ENCODE results near the gene NADK. TPM values are rescaled to one million over a fixed set of nuclear protein-coding genes. Genes with fewer than 3 reads are reported as not detected.

Gene NADK
- total RNA-seq, 1 experiment from 2014 or later = 124 TPM

DNA sequence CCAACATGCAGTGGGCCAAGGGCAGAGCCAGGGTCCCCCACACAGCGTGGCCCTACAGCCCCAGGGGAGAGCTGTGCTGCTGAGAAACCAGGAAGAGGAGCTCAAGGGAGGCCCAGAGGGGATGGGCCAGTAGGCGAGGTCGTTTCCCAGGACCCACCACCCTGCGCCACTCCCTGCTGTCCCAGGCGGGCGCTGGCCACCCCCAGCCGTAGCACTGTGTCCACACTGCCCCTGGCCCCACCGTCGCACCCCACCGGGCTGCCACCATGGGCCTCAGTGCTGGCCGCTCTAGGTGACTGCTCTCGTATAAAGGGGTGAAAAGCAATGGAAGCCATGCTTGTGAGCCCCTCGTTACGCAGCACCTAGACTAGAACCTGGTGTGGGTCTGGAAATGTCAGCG is 22.4 kb downstream of the NADK start (continued):
- TF ChIP-seq, protein P1, sequence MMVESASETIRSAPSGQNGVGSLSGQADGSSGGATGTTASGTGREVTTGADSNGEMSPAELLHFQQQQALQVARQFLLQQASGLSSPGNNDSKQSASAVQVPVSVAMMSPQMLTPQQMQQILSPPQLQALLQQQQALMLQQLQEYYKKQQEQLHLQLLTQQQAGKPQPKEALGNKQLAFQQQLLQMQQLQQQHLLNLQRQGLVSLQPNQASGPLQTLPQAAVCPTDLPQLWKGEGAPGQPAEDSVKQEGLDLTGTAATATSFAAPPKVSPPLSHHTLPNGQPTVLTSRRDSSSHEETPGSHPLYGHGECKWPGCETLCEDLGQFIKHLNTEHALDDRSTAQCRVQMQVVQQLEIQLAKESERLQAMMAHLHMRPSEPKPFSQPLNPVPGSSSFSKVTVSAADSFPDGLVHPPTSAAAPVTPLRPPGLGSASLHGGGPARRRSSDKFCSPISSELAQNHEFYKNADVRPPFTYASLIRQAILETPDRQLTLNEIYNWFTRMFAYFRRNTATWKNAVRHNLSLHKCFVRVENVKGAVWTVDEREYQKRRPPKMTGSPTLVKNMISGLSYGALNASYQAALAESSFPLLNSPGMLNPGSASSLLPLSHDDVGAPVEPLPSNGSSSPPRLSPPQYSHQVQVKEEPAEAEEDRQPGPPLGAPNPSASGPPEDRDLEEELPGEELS (CRISPR knock-in tag; IDR thresholded peaks at IDR 0.05) = no peak
- TF ChIP-seq NR1H2 (CRISPR knock-in tag; IDR thresholded peaks at IDR 0.05) = no peak
- TF ChIP-seq, protein P2, sequence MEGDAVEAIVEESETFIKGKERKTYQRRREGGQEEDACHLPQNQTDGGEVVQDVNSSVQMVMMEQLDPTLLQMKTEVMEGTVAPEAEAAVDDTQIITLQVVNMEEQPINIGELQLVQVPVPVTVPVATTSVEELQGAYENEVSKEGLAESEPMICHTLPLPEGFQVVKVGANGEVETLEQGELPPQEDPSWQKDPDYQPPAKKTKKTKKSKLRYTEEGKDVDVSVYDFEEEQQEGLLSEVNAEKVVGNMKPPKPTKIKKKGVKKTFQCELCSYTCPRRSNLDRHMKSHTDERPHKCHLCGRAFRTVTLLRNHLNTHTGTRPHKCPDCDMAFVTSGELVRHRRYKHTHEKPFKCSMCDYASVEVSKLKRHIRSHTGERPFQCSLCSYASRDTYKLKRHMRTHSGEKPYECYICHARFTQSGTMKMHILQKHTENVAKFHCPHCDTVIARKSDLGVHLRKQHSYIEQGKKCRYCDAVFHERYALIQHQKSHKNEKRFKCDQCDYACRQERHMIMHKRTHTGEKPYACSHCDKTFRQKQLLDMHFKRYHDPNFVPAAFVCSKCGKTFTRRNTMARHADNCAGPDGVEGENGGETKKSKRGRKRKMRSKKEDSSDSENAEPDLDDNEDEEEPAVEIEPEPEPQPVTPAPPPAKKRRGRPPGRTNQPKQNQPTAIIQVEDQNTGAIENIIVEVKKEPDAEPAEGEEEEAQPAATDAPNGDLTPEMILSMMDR (IDR thresholded peaks at IDR 0.05) = no peak

GRCh38 chr1:1755426-1755825 is 22.8 kb downstream of the NADK start:
- Mint-ChIP-seq H3K27me3 (ENCODE audit: low read depth) (no peaks in the 10 kb centered on the region), H3K4me3 (no peak overlapping the region), H3K4me1 (no peaks in the 10 kb centered on the region), H3K36me3 (peaks cover 36% of the 10 kb centered on the region), H3K27ac (no peak overlapping the region), H3K9me3 (no peaks in the 10 kb centered on the region)
- TF ChIP-seq HMGXB4 (CRISPR knock-in tag; IDR thresholded peaks at IDR 0.05) = no peak
- no peak for TF ChIP-seq RELA (CRISPR knock-in tag; IDR thresholded peaks at IDR 0.05; ENCODE audit: borderline replicate concordance)
- TF ChIP-seq ARID4B (CRISPR knock-in tag; IDR thresholded peaks at IDR 0.05; ENCODE audit: borderline replicate concordance) = no peak
- no peak for TF ChIP-seq IRF2 (CRISPR knock-in tag; IDR thresholded peaks at IDR 0.05; ENCODE audit: borderline replicate concordance, low read depth)
- TF ChIP-seq TEAD4 (CRISPR knock-in tag; IDR thresholded peaks at IDR 0.05) = no peak
- no peak for TF ChIP-seq MAX (CRISPR knock-in tag; IDR thresholded peaks at IDR 0.05)
- DNase-seq (ENCODE audit: low spot score) (no peak), ATAC-seq (no peak)
- POLR2A ChIA-PET = no interaction called here
- CTCF ChIA-PET = interaction anchor here (1.5 kb wide), 1 partner anchor 151 kb away, joined by 6 read pairs; no protein-coding TSS in a partner anchor

DNA sequence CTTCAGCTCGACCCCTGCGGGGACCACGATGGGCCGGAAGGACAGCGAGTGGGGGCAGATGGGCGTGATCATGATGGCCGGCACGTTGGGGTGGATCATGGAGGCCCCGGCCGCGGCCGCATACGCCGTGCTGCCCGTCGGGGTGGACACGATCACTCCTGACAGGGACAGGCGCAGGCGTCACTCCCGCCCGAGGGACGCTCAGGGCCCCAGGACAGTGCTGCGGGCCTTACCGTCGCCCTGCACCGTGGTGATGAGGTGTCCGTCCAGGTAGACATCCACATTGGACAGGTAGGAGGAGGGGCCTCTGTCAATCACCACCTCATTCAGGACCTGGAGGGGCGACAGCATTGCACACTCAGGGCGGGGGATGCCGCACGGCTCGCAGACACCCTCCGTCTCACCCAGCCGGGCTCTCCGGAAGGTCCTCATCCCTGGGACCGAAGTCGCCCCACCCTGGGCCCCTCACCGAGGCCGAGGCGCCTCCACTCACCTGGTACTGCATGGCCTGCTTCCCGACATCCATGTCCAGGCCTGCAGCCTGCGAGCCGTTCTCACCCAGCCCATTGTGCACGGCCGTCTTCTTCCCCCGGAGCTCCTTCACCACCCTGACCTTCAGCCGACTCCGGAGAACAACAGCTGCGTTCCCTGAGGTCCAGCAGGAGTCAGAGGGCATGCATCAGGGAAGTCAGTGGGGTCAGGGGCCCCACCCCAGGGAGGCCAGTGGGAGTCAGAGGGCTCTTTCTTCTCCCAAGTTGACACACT is 24.0 kb downstream of the NADK start:
- no peak for ATAC-seq
- CTCF ChIA-PET = interaction anchor here (1.5 kb wide), 1 partner anchor 152 kb away, joined by 6 read pairs; no protein-coding TSS in a partner anchor
- no peak for TF ChIP-seq ZNF121 (CRISPR knock-in tag; IDR thresholded peaks at IDR 0.05)
- no peak for TF ChIP-seq SMAD4 (CRISPR knock-in tag; IDR thresholded peaks at IDR 0.05)
- TF ChIP-seq NFE2L1 (CRISPR knock-in tag; IDR thresholded peaks at IDR 0.05) = no peak
- no peak for TF ChIP-seq NR3C1 (CRISPR knock-in tag; conservative IDR thresholded peaks at IDR 0.05; ENCODE audit: low read depth)
- no peak for TF ChIP-seq CREM (CRISPR knock-in tag; IDR thresholded peaks at IDR 0.05)
- TF ChIP-seq ELF4 (CRISPR knock-in tag; IDR thresholded peaks at IDR 0.05; ENCODE audit: low read depth) = no peak
- no peak for TF ChIP-seq NFATC4 (CRISPR knock-in tag; IDR thresholded peaks at IDR 0.05)
- no peak for TF ChIP-seq SP1 (CRISPR knock-in tag; conservative IDR thresholded peaks at IDR 0.05)
- TF ChIP-seq SMAD3 (CRISPR knock-in tag; IDR thresholded peaks at IDR 0.05; ENCODE audit: borderline replicate concordance) = no peak
- TF ChIP-seq, protein P3, sequence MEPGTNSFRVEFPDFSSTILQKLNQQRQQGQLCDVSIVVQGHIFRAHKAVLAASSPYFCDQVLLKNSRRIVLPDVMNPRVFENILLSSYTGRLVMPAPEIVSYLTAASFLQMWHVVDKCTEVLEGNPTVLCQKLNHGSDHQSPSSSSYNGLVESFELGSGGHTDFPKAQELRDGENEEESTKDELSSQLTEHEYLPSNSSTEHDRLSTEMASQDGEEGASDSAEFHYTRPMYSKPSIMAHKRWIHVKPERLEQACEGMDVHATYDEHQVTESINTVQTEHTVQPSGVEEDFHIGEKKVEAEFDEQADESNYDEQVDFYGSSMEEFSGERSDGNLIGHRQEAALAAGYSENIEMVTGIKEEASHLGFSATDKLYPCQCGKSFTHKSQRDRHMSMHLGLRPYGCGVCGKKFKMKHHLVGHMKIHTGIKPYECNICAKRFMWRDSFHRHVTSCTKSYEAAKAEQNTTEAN (CRISPR knock-in tag; IDR thresholded peaks at IDR 0.05) = no peak
- TF ChIP-seq, protein P1 (CRISPR knock-in tag; IDR thresholded peaks at IDR 0.05) = no peak

More for the DNA sequence above, 24.0 kb downstream of the NADK start:
- DNase-seq (ENCODE audit: low spot score) = no peak
- H3K36me3 Mint-ChIP-seq = peaks cover 34% of the 10 kb centered on the region
- no peak overlapping the region for H3K27ac Mint-ChIP-seq
- no peaks in the 10 kb centered on the region for H3K9me3 Mint-ChIP-seq
- POLR2A ChIA-PET = no interaction called here
- H3K27me3 Mint-ChIP-seq (ENCODE audit: low read depth) = no peaks in the 10 kb centered on the region
- no peaks in the 10 kb centered on the region for H3K4me1 Mint-ChIP-seq
- H3K4me3 Mint-ChIP-seq = no peak overlapping the region
